ENCODE data around the gene JTB.
"Not testable (repeated sequence)": the region's sequence is repeated elsewhere in the genome, so short reads cannot be mapped to it uniquely, and the experiment has no call there.

The JTB gene

GRCh38 chr1:153977250-153978240 is at the start of gene JTB:
JTB (minus strand) TSS chr1:153977674; CDS start chr1:153977252, 422 bp downstream.
- peak; percentile 91 to 94 for DNase-seq

- no peak for DNase-seq
These were observed 42.5 kb upstream of the JTB start for GRCh38 chr1:154019940-154020339.

- no peak for DNase-seq
These were observed 41.8 kb upstream of the JTB start for GRCh38 chr1:154019269-154019668.

GRCh38 chr1:154014154-154014907 is 36.9 kb upstream of the JTB start:
- DNase-seq, result no peak

- DNase-seq, result not testable (repeated sequence)
These were observed 35.1 kb upstream of the JTB start for GRCh38 chr1:154012543-154012942.

- no peak for DNase-seq
These were observed 34.7 kb upstream of the JTB start for GRCh38 chr1:154012129-154012528.

GRCh38 chr1:154006136-154006535 is 28.7 kb upstream of the JTB start:
- DNase-seq, result no peak

- DNase-seq, result no peak
These were observed 22.9 kb upstream of the JTB start for GRCh38 chr1:154000420-154000819.

GRCh38 chr1:153996882-153997281 is 19.4 kb upstream of the JTB start:
- not testable (repeated sequence) for DNase-seq

- no peak for DNase-seq
These were observed 18.2 kb upstream of the JTB start for GRCh38 chr1:153995640-153996039.

GRCh38 chr1:153995202-153995601 is 17.7 kb upstream of the JTB start:
- DNase-seq, result no peak

GRCh38 chr1:153991806-153992205 is 14.3 kb upstream of the JTB start:
- no peak for DNase-seq

GRCh38 chr1:153991151-153991630 is 13.7 kb upstream of the JTB start:
- DNase-seq, result no peak

GRCh38 chr1:153990468-153991150 is 13.1 kb upstream of the JTB start, which contains the start of gene RPS27:
RPS27 (plus strand) TSS chr1:153990762; CDS start chr1:153990797, 35 bp downstream.
- DNase-seq, result peak; percentile 97 to 99

- DNase-seq, result no peak
These were observed 10.1 kb upstream of the JTB start for GRCh38 chr1:153987621-153988020.

- no peak for DNase-seq
These were observed 8.7 kb upstream of the JTB start, which contains the start of gene RAB13 for GRCh38 chr1:153985941-153986761. RAB13 (minus strand) TSS chr1:153986339; CDS start chr1:153986236, 103 bp downstream.

GRCh38 chr1:153985341-153985912 is 8.0 kb upstream of the JTB start:
- no peak for DNase-seq

GRCh38 chr1:153984123-153984894 is 6.8 kb upstream of the JTB start:
- DNase-seq, result no peak

- DNase-seq, result not testable (repeated sequence)
These were observed 4.3 kb upstream of the JTB start for GRCh38 chr1:153981735-153982134.

- DNase-seq, result not testable (repeated sequence)
These were observed 1.6 kb upstream of the JTB start for GRCh38 chr1:153979091-153979490.
